HEK293T (cell line): Measurements from ENCODE around the gene HOOK1.

Experiments used
- ARNT ChIP-seq: fragments of 450-650 bp; IDR thresholded peaks from 2 replicates; pipeline ENCODE4 v1.6.1; 2017; ENCODE audit warnings: mild to moderate bottlenecking
- FOXK2 ChIP-seq: fragments of 450-650 bp; IDR thresholded peaks from 2 replicates; pipeline ENCODE4 v1.6.1; 2016; ENCODE audit warnings: mild to moderate bottlenecking
- FOXM1 ChIP-seq: fragments of 450-650 bp; IDR thresholded peaks from 2 replicates; pipeline ENCODE4 v1.6.1; 2017; ENCODE audit warnings: mild to moderate bottlenecking, borderline replicate concordance
- L3MBTL2 ChIP-seq: fragments of 450-650 bp; conservative IDR thresholded peaks from 2 replicates; pipeline ENCODE4 v1.6.1; 2016; ENCODE audit warnings: mild to moderate bottlenecking
- SP1 ChIP-seq: fragments of 450-650 bp; IDR thresholded peaks from 2 replicates; pipeline ENCODE4 v1.6.1; 2017
- SUZ12 ChIP-seq: fragments of 450-650 bp; IDR thresholded peaks from 2 replicates; pipeline ENCODE4 v1.6.1; 2016; ENCODE audit warnings: mild to moderate bottlenecking
- ZNF384 ChIP-seq: fragments of 450-650 bp; IDR thresholded peaks from 2 replicates; pipeline ENCODE4 v1.6.1; 2016

GRCh38 chr1:59816318-59816878 lies 1.6 kb downstream of the HOOK1 start:
- TF ChIP-seq FOXK2 (no peak), FOXM1 (no peak), SUZ12 (no peak), ARNT (no peak), L3MBTL2 (no peak), ZNF384 (no peak), SP1 (no peak)
